Measurements from ENCODE around the gene FAM131C.

FAM131C gene

GRCh38 chr1:16099412-16099811 is 26.0 kb upstream of the FAM131C start:
- FAIRE-seq = no peak

DNA sequence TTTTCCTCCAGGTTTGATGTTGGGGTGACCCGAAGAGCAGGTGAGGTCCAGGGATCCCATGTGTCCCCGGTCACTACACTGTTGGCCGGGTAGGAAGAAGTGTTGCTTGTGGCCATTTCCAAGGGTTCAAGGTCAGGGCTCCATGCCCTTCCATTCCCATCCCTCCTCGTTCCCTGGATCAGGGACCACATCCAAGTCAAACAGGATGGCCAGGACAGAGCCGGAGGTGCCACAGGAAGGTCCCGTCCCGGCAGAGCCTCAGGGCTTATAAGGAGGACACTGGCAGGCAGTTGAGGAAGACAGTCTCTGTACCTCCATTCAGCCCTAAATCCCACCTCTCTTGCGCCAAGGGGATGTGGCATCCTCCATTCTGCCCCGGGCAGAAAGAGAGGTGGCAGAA is 22.0 kb upstream of the FAM131C start:
- FAIRE-seq = no peak

DNA sequence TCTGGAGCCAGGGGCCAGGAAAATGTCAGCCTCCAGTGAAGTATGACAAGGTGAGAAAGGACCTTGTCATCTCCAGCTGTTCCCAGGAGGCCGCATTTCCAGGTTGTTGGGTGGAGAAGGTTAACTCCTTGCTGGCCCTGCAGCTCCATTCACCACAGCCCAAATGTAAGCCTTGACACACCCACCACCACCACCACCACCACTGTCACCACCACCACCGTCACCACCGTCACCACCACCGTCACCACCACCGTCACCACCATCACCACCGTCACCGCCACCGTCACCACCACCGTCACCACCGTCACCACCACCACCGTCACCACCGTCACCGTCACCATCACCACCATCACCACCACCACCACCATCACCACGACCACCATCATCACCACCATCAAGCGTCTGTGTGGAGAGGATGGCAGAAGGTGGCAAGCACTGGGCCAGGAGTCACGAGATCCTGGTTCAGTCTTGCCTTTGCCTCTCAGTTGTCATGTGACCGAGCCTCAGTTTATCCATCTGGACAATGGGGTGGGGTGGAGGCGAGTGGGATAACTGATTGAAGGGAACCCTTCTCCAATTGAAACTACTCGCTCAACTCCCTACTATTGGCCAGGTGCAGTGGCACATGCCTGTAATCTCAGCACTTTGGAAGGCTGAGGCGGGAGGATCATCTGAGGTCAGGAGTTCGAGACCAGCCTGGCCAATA is 21.2 kb upstream of the FAM131C start:
- no peak for FAIRE-seq

- FAIRE-seq = no peak
Measured at GRCh38 chr1:16093611-16094010, 20.2 kb upstream of the FAM131C start.

DNA sequence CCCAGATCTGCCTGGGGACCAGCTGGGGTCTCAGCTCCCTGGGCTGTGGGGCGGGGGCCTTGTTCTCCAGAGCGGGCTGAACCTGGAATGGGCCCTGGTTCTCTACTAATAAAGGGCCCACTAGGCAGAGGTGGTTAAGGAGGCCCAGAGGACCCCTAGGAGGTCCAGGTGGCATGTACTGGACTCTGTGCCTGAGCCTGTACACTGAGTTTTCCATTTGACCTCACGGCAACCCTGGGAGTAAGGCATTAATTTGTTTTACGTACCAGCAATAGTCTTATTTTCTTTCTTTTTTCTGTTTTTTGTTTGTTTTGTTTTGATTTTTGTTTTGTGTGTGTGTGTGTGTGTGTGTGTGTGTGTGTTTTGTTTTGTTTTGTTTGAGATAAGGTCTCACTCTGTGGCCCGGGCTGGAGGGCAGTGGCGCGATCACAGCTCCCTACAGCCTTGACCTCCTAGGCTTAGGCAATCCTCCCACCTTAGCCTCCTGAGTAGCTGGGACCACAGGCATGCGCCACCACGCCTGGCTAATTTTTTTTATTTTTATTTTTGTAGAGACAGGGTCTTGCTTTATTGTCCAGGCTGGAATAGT is 19.6 kb upstream of the FAM131C start:
- FAIRE-seq = no peak

DNA sequence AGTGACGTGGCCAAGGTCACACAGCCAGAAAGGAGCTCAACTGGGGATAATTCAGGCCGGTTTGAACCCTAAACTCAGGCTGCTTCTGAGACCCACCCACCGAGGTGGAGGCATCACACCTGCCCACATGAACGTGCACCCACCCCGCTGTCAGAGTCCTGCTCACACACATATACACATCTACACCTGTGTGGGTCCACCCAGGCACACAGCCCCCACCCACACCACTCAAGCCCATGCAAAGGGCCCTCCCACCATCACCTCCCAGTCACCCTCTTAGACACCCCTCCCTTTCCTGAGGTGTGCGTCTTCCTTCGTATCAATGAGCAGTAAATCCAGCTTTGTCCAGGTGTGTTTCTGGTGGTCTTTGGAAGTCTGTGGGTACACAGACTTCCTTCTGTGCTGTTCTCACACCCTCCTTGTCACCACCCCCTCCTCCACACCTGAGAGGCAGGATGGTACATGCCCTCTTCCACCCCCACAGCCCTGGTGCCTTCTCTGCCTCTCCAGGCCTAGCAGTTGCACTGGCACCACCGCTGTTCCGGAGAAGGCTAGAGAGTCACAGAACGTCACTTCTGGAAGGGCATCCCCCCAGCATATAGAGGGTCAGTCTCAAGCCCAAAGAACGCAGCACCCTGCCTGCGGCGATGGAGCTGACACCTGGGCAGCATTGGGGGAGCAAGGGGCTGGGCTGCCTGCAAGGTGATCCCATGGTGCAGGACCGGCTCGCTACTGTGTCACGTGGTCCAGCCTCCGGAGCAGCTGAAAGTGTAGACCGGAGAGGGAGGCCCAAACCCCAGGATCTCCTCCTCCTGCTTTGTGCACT is 18.9 kb upstream of the FAM131C start:
- FAIRE-seq = no peak

DNA sequence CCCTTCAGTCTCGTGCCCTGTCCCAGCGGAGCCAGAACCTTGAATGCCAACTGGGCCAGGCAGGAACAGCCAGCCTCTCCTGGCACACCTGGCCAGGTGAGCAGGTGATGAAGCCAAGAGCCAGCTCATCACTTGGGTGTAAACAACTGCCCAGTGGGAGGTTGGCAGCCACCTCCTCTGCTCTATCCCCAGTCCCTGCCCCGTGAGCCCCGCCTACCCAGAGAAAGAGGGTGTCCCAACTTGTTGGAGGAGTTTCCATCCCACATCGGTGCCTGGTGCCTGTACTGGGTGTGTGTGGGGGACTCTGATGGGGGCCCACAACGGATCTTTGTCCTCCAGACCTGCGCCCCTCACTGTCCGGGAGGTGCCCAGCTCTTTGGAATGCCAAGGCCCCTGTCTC is 17.8 kb upstream of the FAM131C start:
- FAIRE-seq = no peak

GRCh38 chr1:16090076-16090826 is 16.8 kb upstream of the FAM131C start:
- no peak for FAIRE-seq

- no peak for FAIRE-seq
Measured at GRCh38 chr1:16088996-16089395, 15.5 kb upstream of the FAM131C start.

- FAIRE-seq = no peak
Measured at GRCh38 chr1:16088351-16088911, 15.0 kb upstream of the FAM131C start.

DNA sequence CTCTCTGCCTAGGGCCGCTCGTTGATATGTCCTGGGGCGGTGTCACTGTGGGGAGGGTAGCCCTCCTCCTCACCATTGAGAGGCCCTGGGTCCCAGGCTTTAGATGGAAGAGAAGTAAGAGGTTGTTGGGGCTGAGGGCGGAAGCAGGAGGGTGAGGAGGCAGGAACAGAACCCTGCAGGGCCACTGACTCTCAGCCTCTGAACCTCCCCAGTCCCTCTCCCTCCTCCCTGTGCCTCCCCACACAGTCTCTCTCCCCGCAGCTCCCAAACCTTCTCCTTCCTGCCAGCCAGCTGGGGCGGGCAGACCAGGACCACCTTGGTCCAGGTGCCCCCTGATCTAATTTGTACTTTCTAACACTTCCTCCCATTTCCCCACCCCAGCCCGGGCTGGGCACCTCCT is 14.3 kb upstream of the FAM131C start:
- FAIRE-seq = no peak

GRCh38 chr1:16085522-16085921 is 12.1 kb upstream of the FAM131C start:
- no peak for FAIRE-seq

DNA sequence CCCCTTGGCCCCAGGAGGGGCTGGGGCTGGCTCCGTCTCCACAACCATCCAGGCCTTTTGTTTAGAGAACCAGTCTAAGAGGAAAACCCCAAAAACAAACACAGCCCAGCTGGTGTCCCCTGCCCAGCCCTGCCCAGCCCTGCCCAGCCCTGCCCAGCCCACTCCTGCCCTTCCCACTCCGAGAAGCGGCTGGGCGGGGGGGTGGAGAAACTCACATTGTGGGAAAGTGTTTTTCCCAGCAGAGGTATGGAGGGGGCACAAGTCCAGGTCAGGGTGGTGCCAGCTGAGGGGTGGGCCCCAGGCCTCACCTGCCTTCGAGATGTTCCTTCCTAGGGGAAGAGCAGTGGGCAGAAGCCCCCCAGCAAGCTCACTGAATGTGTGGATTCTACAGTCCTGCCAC is 10.0 kb upstream of the FAM131C start:
- no peak for FAIRE-seq

- no peak for FAIRE-seq
Measured at GRCh38 chr1:16082283-16083038, 9.0 kb upstream of the FAM131C start.

DNA sequence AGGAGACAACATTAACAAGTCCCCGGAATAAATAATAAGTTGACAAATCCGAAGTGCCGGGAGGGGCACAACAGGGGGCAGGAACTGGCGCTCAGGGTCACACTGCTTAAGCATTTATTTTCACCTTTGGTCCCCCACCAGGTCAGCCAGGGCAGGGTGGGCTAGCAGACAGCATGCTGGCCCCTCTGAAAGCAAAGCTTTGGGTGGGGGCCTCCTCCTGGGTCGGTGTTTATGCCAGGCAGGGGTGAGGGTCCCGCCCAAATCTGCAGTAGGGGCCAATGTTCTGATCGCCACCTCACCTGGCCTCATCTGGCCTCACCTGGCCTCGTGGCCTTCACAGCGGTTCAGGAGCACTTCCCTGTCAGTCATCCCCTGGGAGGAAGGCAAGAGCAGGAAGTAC is 8.2 kb upstream of the FAM131C start:
- no peak for FAIRE-seq

- no peak for FAIRE-seq
Measured at GRCh38 chr1:16080422-16081150, 7.1 kb upstream of the FAM131C start.

DNA sequence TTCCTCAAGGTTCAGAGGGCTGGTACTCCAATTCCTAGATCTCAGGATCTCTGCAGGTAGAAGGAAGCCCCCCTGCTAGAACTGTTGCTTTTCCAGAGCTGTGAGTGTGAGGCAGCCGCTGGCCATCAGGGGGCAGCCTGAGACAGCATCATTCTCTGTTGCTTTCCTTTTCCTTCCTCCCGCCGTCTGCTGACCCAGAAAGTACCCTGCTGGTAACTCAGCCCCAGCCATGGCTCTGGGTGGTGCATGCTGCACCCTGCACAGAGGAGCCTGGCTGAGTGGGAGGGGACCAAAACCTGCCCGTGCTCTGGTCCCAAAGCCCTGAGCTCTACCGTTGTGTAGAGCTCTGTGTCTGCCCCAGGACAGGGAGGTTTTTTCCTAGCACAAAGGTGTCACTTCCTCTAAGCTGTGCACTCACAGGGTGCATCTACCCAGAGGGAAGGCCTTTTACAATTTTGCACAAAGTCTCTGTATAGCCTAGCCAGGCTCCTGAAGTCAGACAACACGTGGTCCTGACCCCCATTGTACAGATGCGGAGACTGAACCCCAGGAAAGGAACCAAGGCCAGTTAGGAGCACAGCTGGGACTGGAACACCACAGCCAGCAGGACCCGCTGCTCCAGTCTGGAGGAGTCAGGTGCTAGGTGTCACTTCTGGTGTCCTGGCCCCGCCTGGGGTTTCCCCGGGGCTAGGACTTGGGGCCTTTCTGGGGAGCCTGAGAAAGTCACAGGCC is 5.6 kb upstream of the FAM131C start:
- no peak for FAIRE-seq

GRCh38 chr1:16077406-16078245 is 4.2 kb upstream of the FAM131C start:
- no peak for FAIRE-seq

GRCh38 chr1:16076865-16077238 is 3.4 kb upstream of the FAM131C start:
- no peak for FAIRE-seq
